Measurements from ENCODE around the gene CCDC110. TPM values are rescaled to one million over a fixed set of nuclear protein-coding genes. Genes with fewer than 3 reads are reported as not detected.

The CCDC110 gene
- total and polyA plus RNA-seq, 2 experiments from 2014 or later = 3.1 TPM; not detected in 1

GRCh38 chr4:185435466-185435865, 36.1 kb downstream of the CCDC110 start:
- Histone ChIP-seq H3K27ac (no peak overlapping the region), H3K9me3 (ENCODE audit: low read depth) (no peaks in the 10 kb centered on the region), H3K4me1 (ENCODE audit: low read depth) (no peaks in the 10 kb centered on the region), H3K27me3 (no peaks in the 10 kb centered on the region), H3K4me3 (no peak overlapping the region), H3K36me3 (no peaks in the 10 kb centered on the region)
- no peak for TF ChIP-seq CTCF (IDR thresholded peaks at IDR 0.05; ENCODE audit: low read depth, low read length)
- DNase-seq (ENCODE audit: low read depth in 1 of 2, low spot score in 1 of 2) = no peak

- H3K9me3 ChIP-seq (ENCODE audit: low read depth) = no peaks in the 10 kb centered on the region
- no peak overlapping the region for H3K4me3 ChIP-seq
- no peak for TF ChIP-seq CTCF (IDR thresholded peaks at IDR 0.05; ENCODE audit: low read depth, low read length)
- DNase-seq (ENCODE audit: low read depth in 1 of 2, low spot score in 1 of 2) = no peak
- H3K4me1 ChIP-seq (ENCODE audit: low read depth) = peaks cover 2% of the 10 kb centered on the region
- H3K27me3 ChIP-seq = no peaks in the 10 kb centered on the region
- H3K36me3 ChIP-seq = no peaks in the 10 kb centered on the region
- H3K27ac ChIP-seq = no peak overlapping the region
Measured at GRCh38 chr4:185429660-185430059, 41.9 kb downstream of the CCDC110 start.

- Histone ChIP-seq H3K9me3 (ENCODE audit: low read depth) (no peaks in the 10 kb centered on the region), H3K4me3 (no peak overlapping the region), H3K4me1 (ENCODE audit: low read depth) (peaks cover 7% of the 10 kb centered on the region), H3K27me3 (no peaks in the 10 kb centered on the region), H3K36me3 (no peaks in the 10 kb centered on the region), H3K27ac (no peak overlapping the region)
- no peak for DNase-seq (ENCODE audit: low read depth in 1 of 2, low spot score in 1 of 2)
- no peak for TF ChIP-seq CTCF (IDR thresholded peaks at IDR 0.05; ENCODE audit: low read depth, low read length)
Measured at GRCh38 chr4:185426960-185427688, 44.4 kb downstream of the CCDC110 start.

GRCh38 chr4:185425647-185426352, 45.7 kb downstream of the CCDC110 start, which contains the start of gene UFSP2:
UFSP2 (minus strand) TSS chr4:185425964; CDS start chr4:185425868, 96 bp downstream.
- Histone ChIP-seq H3K4me3 (peak within 1 kb of the TSS; percentile 76), H3K27me3 (no peaks in the 10 kb centered on the region), H3K27ac (peak within 1 kb of the TSS; percentile 98), H3K9me3 (ENCODE audit: low read depth) (no peaks in the 10 kb centered on the region), H3K4me1 (ENCODE audit: low read depth) (peaks cover 7% of the 10 kb centered on the region), H3K36me3 (no peaks in the 10 kb centered on the region)
- no peak for TF ChIP-seq CTCF (IDR thresholded peaks at IDR 0.05; ENCODE audit: low read depth, low read length)
- peak; percentile 88 to 94 for DNase-seq (ENCODE audit: low read depth in 1 of 2, low spot score in 1 of 2)

GRCh38 chr4:185424905-185425646, 46.5 kb downstream of the CCDC110 start:
- Histone ChIP-seq H3K4me1 (ENCODE audit: low read depth) (peaks cover 7% of the 10 kb centered on the region), H3K4me3 (peak overlapping the region; percentile 76), H3K27me3 (no peaks in the 10 kb centered on the region), H3K9me3 (ENCODE audit: low read depth) (no peaks in the 10 kb centered on the region), H3K27ac (peak overlapping the region; percentile 98), H3K36me3 (peaks cover 4% of the 10 kb centered on the region)
- peak in 1 of 2 donors; percentile 2 for DNase-seq (ENCODE audit: low read depth in 1 of 2, low spot score in 1 of 2)
- TF ChIP-seq CTCF (IDR thresholded peaks at IDR 0.05; ENCODE audit: low read depth, low read length) = no peak

All from cardiac muscle cell (in vitro differentiated cells and primary cell).